Thoracic aorta (tissue), 2 donors: ENCODE data around the gene SYCE3. TPM values are rescaled to one million over a fixed set of nuclear protein-coding genes. Genes with fewer than 3 reads are reported as not detected.
A peak's percentile ranks its signal among the peaks of the same experiment; 100 is the strongest.
"Not testable (repeated sequence)": the region's sequence is repeated elsewhere in the genome, so short reads cannot be mapped to it uniquely, and the experiment has no call there.

Source experiments
- ATAC-seq: fragments of 150-250 bp; one replicate; pipeline ENCODE4 v1.8.0; 2017; ENCODE audit warnings: low read depth; ENCODE audit not compliant: insufficient number of reproducible peaks, low FRiP score
- DNase-seq: peaks from one replicate; pipeline ENCODE4 v3.0.0-alpha.2; 2020; ENCODE audit warnings: low spot score
- H3K27ac ChIP-seq, 2 donors: fragments of 200-600 bp; sonication (generic); 1 replicate in 1 of 2; 2 replicates in 1 of 2; pipeline ENCODE4 v1.5.1; 2016; ENCODE audit warnings: mild to moderate bottlenecking in 2 of 2, moderate library complexity in 2 of 2
- H3K27me3 ChIP-seq: fragments of 200-600 bp; sonication (generic); replicated peaks from 2 replicates; pipeline ENCODE4 v1.6.0; 2016; ENCODE audit warnings: mild to moderate bottlenecking; ENCODE audit not compliant: insufficient read depth
- H3K36me3 ChIP-seq: fragments of 200-600 bp; sonication (generic); one replicate; pipeline ENCODE4 v1.5.1; 2016
- H3K4me1 ChIP-seq, 2 donors: fragments of 200-600 bp; sonication (generic); 1 replicate in 1 of 2; 2 replicates in 1 of 2; pipeline versions ENCODE4 v1.5.1 to v1.6.0; 2016; ENCODE audit warnings: low read depth in 2 of 2, mild to moderate bottlenecking in 1 of 2; ENCODE audit not compliant: control insufficient read depth in 1 of 2
- H3K4me3 ChIP-seq: fragments of 200-600 bp; sonication (generic); 2 replicates; pipeline ENCODE4 v1.5.1; 2016; ENCODE audit warnings: mild to moderate bottlenecking
- H3K9me3 ChIP-seq: fragments of 200-600 bp; sonication (generic); 2 replicates; pipeline ENCODE4 v1.5.1; 2016
- CTCF ChIP-seq: fragments of 200-600 bp; sonication (generic); IDR thresholded peaks from one replicate; pipeline ENCODE4 v1.5.1; 2019; ENCODE audit warnings: antibody characterized with exemption
- total RNA-seq, 2 donors: library from RNA; depleted of rRNA; stranded (reverse); fragments of >200 nt; gene quantifications; one replicate each; pipeline versions ENCODE4 v1.1.0 to v1.2.3, GENCODE V29; 2016

The SYCE3 gene
- total RNA-seq, 2 donors from 2014 or later, result not detected

GRCh38 chr22:50536226-50536625 is 26.5 kb downstream of the SYCE3 start:
- peaks cover 3% of the 10 kb centered on the region for H3K27me3 ChIP-seq
- H3K4me3 ChIP-seq, result no peak overlapping the region
- no peak for DNase-seq
- H3K9me3 ChIP-seq, result no peaks in the 10 kb centered on the region
- H3K36me3 ChIP-seq, result no peaks in the 10 kb centered on the region
- H3K27ac ChIP-seq, result no peak overlapping the region
- peaks cover 12 to 14% of the 10 kb centered on the region in 2 donors for H3K4me1 ChIP-seq
- TF ChIP-seq CTCF, result no peak
- no peak for ATAC-seq

- Histone ChIP-seq H3K4me1 (peaks cover 18 to 25% of the 10 kb centered on the region in 2 donors), H3K4me3 (no peak overlapping the region), H3K36me3 (no peaks in the 10 kb centered on the region), H3K27me3 (peaks cover 5% of the 10 kb centered on the region), H3K9me3 (no peaks in the 10 kb centered on the region), H3K27ac (no peak overlapping the region)
- TF ChIP-seq CTCF, result no peak
- ATAC-seq (no peak), DNase-seq (no peak)
These were observed 27.6 kb downstream of the SYCE3 start for GRCh38 chr22:50535113-50535512.

GRCh38 chr22:50533856-50534711 is 28.6 kb downstream of the SYCE3 start:
- DNase-seq, H3K4me3 ChIP-seq, H3K9me3 ChIP-seq, ATAC-seq, H3K27ac ChIP-seq, H3K27me3 ChIP-seq, H3K36me3 ChIP-seq: not testable (repeated sequence)
- peaks cover 16 to 35% of the 10 kb centered on the region in 2 donors for H3K4me1 ChIP-seq

DNA sequence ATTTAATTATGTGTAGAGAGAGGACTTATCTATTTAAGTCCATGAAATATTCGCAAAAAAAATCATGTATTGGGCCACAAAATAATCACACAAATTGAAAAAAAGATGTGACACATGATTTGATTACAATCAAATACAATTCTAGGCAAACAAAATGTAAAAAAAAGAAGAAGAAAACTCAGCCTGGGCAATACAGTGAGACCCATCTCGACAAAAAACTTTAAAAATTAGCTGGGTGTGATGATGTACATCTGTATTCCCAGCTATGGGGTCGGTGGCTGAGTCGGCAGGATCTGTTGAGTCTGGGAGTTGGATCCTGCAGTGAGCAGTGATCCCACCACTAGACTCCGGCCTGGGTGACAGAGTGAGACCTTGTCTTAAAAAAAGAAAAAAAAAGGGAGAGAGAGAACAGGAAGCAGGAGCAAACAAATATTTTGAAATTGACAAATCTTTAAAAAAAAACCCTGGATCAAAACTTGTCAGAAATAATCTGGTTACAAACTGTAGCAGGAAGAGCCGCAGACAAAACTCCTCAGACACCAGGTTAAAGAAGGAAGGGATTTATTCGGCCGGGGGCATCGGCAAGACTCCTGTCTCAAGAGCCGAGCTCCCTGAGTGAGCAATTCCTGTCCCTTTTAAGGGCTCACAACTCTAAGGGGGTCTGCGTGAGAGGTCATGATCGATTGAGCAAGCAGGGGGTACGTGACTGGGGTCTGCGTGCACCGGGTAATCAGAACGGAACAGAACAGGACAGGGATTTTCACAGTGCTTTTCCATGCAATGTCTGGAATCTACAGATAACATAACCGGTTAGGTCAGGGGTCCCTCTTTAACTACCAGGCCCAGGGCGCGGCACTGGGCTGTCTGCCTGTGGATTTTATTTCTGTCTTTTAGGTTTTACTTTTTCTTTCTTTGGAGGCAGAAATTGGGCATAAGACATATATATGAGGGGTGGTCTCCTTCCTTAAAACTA is 29.6 kb downstream of the SYCE3 start:
- TF ChIP-seq CTCF, result no peak
- peaks cover 5% of the 10 kb centered on the region for H3K27me3 ChIP-seq
- H3K9me3 ChIP-seq, result no peaks in the 10 kb centered on the region
- DNase-seq (no peak), ATAC-seq (no peak)
- no peaks in the 10 kb centered on the region for H3K36me3 ChIP-seq
- H3K4me1 ChIP-seq, result peaks cover 15 to 36% of the 10 kb centered on the region in 2 donors
- H3K4me3 ChIP-seq, result peak overlapping the region; percentile 78
- H3K27ac ChIP-seq, result peak overlapping the region; percentile 72 to 83

DNA sequence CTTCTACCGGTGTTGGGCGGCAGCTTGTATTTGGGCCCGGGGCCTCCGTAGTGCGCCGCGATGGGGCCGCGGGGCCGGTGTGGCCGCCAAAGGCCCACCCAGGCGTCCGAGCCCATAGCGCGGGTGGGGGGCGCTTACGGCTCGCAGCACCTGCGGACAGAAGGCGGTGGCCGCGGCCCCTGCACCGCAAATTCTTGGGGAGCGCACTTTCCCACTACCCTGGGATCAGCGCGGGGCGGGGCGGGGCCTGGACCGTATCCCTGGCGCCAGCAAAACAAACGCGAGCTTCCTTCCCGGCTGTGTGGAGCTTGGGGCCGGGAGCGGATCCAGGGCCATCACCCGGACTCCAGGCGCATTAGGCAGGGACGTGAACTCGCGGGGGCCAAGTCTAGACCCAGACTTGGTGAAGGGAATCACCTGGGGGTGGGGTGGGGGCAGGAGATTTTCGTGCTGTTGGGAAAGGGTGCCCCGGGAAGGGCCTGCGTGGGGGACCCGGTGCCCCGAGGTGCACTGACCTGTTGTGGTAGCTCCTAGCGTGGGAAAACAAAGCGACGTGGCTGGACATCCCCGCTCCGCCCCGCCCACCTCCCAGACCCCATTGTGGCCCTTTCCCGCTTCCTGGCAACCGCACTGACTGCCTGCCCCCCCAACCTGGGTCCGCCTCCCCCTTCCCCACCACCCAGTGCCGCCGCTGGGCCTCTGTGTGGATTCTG is 30.6 kb downstream of the SYCE3 start:
- peaks cover 15 to 36% of the 10 kb centered on the region in 2 donors for H3K4me1 ChIP-seq
- DNase-seq, result no peak
- H3K27me3 ChIP-seq, result peaks cover 5% of the 10 kb centered on the region
- H3K9me3 ChIP-seq, result no peaks in the 10 kb centered on the region
- no peak for ATAC-seq
- TF ChIP-seq CTCF, result no peak
- no peaks in the 10 kb centered on the region for H3K36me3 ChIP-seq
- peak overlapping the region; percentile 72 to 83 for H3K27ac ChIP-seq
- peak overlapping the region; percentile 78 for H3K4me3 ChIP-seq
